C4-2B (cell line): Measurements from ENCODE around the gene DRG2.

Experiments used
- CTCF ChIP-seq: fragments of 450-650 bp; conservative IDR thresholded peaks from 2 replicates; pipeline ENCODE4 v1.5.1; 2017; ENCODE audit warnings: mild to moderate bottlenecking
- ZFX ChIP-seq: fragments of 450-650 bp; IDR thresholded peaks from 2 replicates; pipeline ENCODE4 v1.6.1; 2017

GRCh38 chr17:18121144-18121910 is 33.6 kb downstream of the DRG2 start:
- TF ChIP-seq CTCF (no peak), ZFX (no peak)
